Prostate gland (tissue), 2 donors: ENCODE data around the gene CDC27.

Experiments
- POLR2A ChIP-seq: fragments of 450-650 bp; IDR thresholded peaks from one replicate; pipeline ENCODE4 v1.6.1; 2016; ENCODE audit warnings: antibody characterized with exemption, mild to moderate bottlenecking
- TF ChIP-seq, protein P1 (sequence below), 4 experiments: fragments of 200-600 bp in 2 of 4; fragments of 450-650 bp in 2 of 4; sonication (generic) in 2 of 4; IDR thresholded peaks; 1 replicate in 3 of 4; 2 replicates in 1 of 4; pipeline ENCODE4 v1.5.1; 2016 to 2019; ENCODE audit warnings: antibody characterized with exemption in 4 of 4, mild to moderate bottlenecking in 2 of 4, moderate library complexity in 2 of 4

DNA sequence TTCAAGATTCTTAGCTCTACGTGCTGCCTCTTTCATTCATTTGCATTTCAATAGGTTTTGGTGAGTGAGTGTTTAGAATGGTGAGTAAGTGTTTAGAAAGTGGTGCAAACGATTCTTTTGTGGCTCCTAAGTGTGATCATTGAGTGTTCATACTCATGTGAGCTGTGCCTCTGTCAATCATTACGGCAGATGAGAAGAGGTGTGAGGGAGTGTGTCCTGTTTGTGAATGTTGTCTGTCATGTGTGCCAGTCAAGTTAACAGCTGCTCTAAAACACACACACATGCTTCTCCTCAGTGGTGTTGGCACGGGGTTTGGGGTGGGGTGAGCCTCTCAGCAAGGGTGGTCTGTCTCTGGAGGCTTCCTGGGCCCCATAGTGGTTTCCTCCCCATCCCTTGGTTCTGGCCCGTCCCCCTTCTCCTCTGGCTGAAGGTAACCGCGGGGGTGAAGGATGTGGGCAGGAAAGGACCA lies 31.5 kb upstream of the CDC27 start:
- TF ChIP-seq, protein P1, sequence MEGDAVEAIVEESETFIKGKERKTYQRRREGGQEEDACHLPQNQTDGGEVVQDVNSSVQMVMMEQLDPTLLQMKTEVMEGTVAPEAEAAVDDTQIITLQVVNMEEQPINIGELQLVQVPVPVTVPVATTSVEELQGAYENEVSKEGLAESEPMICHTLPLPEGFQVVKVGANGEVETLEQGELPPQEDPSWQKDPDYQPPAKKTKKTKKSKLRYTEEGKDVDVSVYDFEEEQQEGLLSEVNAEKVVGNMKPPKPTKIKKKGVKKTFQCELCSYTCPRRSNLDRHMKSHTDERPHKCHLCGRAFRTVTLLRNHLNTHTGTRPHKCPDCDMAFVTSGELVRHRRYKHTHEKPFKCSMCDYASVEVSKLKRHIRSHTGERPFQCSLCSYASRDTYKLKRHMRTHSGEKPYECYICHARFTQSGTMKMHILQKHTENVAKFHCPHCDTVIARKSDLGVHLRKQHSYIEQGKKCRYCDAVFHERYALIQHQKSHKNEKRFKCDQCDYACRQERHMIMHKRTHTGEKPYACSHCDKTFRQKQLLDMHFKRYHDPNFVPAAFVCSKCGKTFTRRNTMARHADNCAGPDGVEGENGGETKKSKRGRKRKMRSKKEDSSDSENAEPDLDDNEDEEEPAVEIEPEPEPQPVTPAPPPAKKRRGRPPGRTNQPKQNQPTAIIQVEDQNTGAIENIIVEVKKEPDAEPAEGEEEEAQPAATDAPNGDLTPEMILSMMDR (IDR thresholded peaks at IDR 0.05), result no peak
- TF ChIP-seq POLR2A, result no peak
